ENCODE data around the gene KIF6.

The KIF6 gene

GRCh38 chr6:39590871-39591393, 134.3 kb downstream of the KIF6 start:
- DNase-seq, result no peak

- no peak for DNase-seq
Measured at GRCh38 chr6:39587080-39587479, 138.1 kb downstream of the KIF6 start.

- no peak for DNase-seq
Measured at GRCh38 chr6:39585641-39586040, 139.6 kb downstream of the KIF6 start.

GRCh38 chr6:39577446-39578165, 147.6 kb downstream of the KIF6 start:
- DNase-seq, result no peak

GRCh38 chr6:39576556-39577303, 148.5 kb downstream of the KIF6 start:
- DNase-seq, result no peak

- no peak for DNase-seq
Measured at GRCh38 chr6:39574991-39575390, 150.2 kb downstream of the KIF6 start.

- DNase-seq, result no peak
Measured at GRCh38 chr6:39573541-39573940, 151.7 kb downstream of the KIF6 start.

- DNase-seq, result no peak
Measured at GRCh38 chr6:39572661-39573340, 152.4 kb downstream of the KIF6 start.

GRCh38 chr6:39568896-39569295, 156.3 kb downstream of the KIF6 start:
- no peak for DNase-seq

- DNase-seq, result no peak
Measured at GRCh38 chr6:39567091-39567490, 158.1 kb downstream of the KIF6 start.

GRCh38 chr6:39566456-39566855, 158.8 kb downstream of the KIF6 start:
- no peak for DNase-seq

GRCh38 chr6:39565956-39566355, 159.3 kb downstream of the KIF6 start:
- DNase-seq, result no peak

- DNase-seq, result no peak
Measured at GRCh38 chr6:39563566-39564311, 161.5 kb downstream of the KIF6 start.

GRCh38 chr6:39561536-39562266, 163.5 kb downstream of the KIF6 start:
- no peak for DNase-seq

- no peak for DNase-seq
Measured at GRCh38 chr6:39560915-39561314, 164.3 kb downstream of the KIF6 start.

GRCh38 chr6:39558591-39559190, 166.5 kb downstream of the KIF6 start:
- DNase-seq, result no peak

- DNase-seq, result no peak
Measured at GRCh38 chr6:39558079-39558478, 167.1 kb downstream of the KIF6 start.

- no peak for DNase-seq
Measured at GRCh38 chr6:39555136-39555535, 170.1 kb downstream of the KIF6 start.

GRCh38 chr6:39553860-39554802, 171.1 kb downstream of the KIF6 start:
- DNase-seq, result no peak

GRCh38 chr6:39553029-39553428, 172.2 kb downstream of the KIF6 start:
- no peak for DNase-seq

- no peak for DNase-seq
Measured at GRCh38 chr6:39550191-39550590, 175.0 kb downstream of the KIF6 start.
